GM12878 (cell line): ENCODE results near the gene TEX51. TPM values are rescaled to one million over a fixed set of nuclear protein-coding genes. Genes with fewer than 3 reads are reported as not detected.

Experiments used
- ATAC-seq: fragments of 200-7000 bp; cut with Tn5 transposase; 3 replicates; pipeline ENCODE4 v1.9.1; 2020; ENCODE audit warnings: mild to moderate bottlenecking, moderate library complexity
- BruUV-seq: library from RNA; stranded (reverse); fragments of 400-500 nt; replicated peaks from 2 replicates; lab custom pipeline; 2021; lab: Mats Ljungman, UMichigan
- CTCF ChIA-PET: fragments of 300-600 bp; sonication (Branson Sonifier 250); formaldehyde crosslinking; extraction: SDS; loops from one replicate; lab custom pipeline; 2021; ENCODE audit warnings: inconsistent platforms; lab: Yijun Ruan, JAX
- POLR2A ChIA-PET: fragments of 350-600 bp; formaldehyde crosslinking; extraction: SDS; loops from one replicate; lab custom pipeline; 2021; ENCODE audit warnings: inconsistent platforms; lab: Charles Lee
- RAD21 ChIA-PET: fragments of 300-600 bp; sonication (Branson Sonifier 250); formaldehyde crosslinking; loops from one replicate; lab custom pipeline; 2023; ENCODE audit warnings: antibody characterized with exemption; ENCODE audit not compliant: unreplicated experiment; lab: Charles Lee
- SMC1A ChIA-PET: fragments of 300-600 bp; sonication (Branson Sonifier 250); formaldehyde crosslinking; loops from one replicate; lab custom pipeline; 2023; ENCODE audit not compliant: unreplicated experiment, uncharacterized antibody; lab: Charles Lee
- DNase-seq: peaks from one replicate; pipeline ENCODE4 v3.0.0-alpha.2; 2011; ENCODE audit warnings: low read depth, low spot score
- FAIRE-seq: peaks from 3 replicates; lab custom pipeline; 2011; peaks lifted over from hg19 to GRCh38; lab: Jason Lieb, UNC
- H2AFZ ChIP-seq: 2 replicates; pipeline ENCODE4 v1.6.0; 2011; ENCODE audit warnings: low read depth, low read length, control low read depth; ENCODE audit not compliant: control insufficient read depth
- H3K27ac ChIP-seq: 2 replicates; pipeline ENCODE4 v1.5.1; 2011; ENCODE audit warnings: control low read depth; ENCODE audit not compliant: control insufficient read depth, insufficient read depth
- H3K27me3 ChIP-seq, 2 experiments: replicated peaks in 1 of 2; 2 replicates each; pipeline versions ENCODE4 v1.6.0 to v1.6.1; 2011; ENCODE audit warnings: low read length in 1 of 2; ENCODE audit not compliant: control insufficient read depth in 2 of 2, insufficient read depth in 2 of 2
- H3K36me3 ChIP-seq, 2 experiments: 2 replicates each; pipeline ENCODE4 v1.5.1; 2011; ENCODE audit warnings: low read length in 1 of 2; ENCODE audit not compliant: control insufficient read depth in 2 of 2, insufficient read depth in 2 of 2
- H3K4me1 ChIP-seq: 2 replicates; pipeline ENCODE4 v1.6.1; 2011; ENCODE audit warnings: mild to moderate bottlenecking, low read length, moderate library complexity, mixed read lengths; ENCODE audit not compliant: control insufficient read depth, insufficient read depth
- H3K4me2 ChIP-seq: 2 replicates; pipeline ENCODE4 v1.6.0; 2011; ENCODE audit warnings: control low read depth; ENCODE audit not compliant: control insufficient read depth, insufficient read depth
- H3K4me3 ChIP-seq: fragments of 200-600 bp; sonication (generic); 2 replicates; pipeline ENCODE4 v1.5.1; 2016
- H3K79me2 ChIP-seq: 2 replicates; pipeline ENCODE4 v1.6.0; 2011; ENCODE audit warnings: low read length; ENCODE audit not compliant: control insufficient read depth, insufficient read depth
- H3K9ac ChIP-seq: 2 replicates; pipeline ENCODE4 v1.8.0; 2011; ENCODE audit warnings: low read length, control low read depth, mixed read lengths; ENCODE audit not compliant: control insufficient read depth, insufficient read depth
- H3K9me3 ChIP-seq: replicated peaks from 3 replicates; pipeline ENCODE4 v1.5.1; 2011; ENCODE audit warnings: mild to moderate bottlenecking, low read length; ENCODE audit not compliant: control insufficient read depth, insufficient read depth
- H4K20me1 ChIP-seq: 2 replicates; pipeline ENCODE4 v1.6.0; 2011; ENCODE audit not compliant: control insufficient read depth, insufficient read depth
- BCL3 ChIP-seq: IDR thresholded peaks from 2 replicates; pipeline ENCODE4 v1.6.1; 2011; ENCODE audit warnings: borderline replicate concordance, low read depth, mild to moderate bottlenecking, moderate library complexity, low read length; ENCODE audit not compliant: insufficient read depth, poor library complexity, severe bottlenecking
- EGR1 ChIP-seq, 2 experiments: IDR thresholded peaks; 1 replicate in 1 of 2; 2 replicates in 1 of 2; pipeline ENCODE4 v1.6.1; 2011 to 2012; ENCODE audit warnings: low read depth in 2 of 2, low read length in 2 of 2, borderline replicate concordance in 1 of 2, mild to moderate bottlenecking in 1 of 2, moderate library complexity in 1 of 2
- GATAD2B ChIP-seq: fragments of 450-650 bp; conservative IDR thresholded peaks from 2 replicates; pipeline ENCODE4 v1.6.1; 2017; ENCODE audit warnings: low read depth, mild to moderate bottlenecking, moderate library complexity
- HCFC1 ChIP-seq: fragments of 150-350 bp; IDR thresholded peaks from 2 replicates; pipeline ENCODE4 v1.6.1; 2014; ENCODE audit warnings: low read length
- IRF4 ChIP-seq: IDR thresholded peaks from 2 replicates; pipeline ENCODE4 v1.6.1; 2011; ENCODE audit warnings: low read depth, low read length
- IRF5 ChIP-seq: fragments of 450-650 bp; IDR thresholded peaks from 2 replicates; pipeline ENCODE4 v1.6.1; 2017; ENCODE audit warnings: borderline replicate concordance
- MYC ChIP-seq: IDR thresholded peaks from 2 replicates; pipeline ENCODE4 v1.6.1; 2011; ENCODE audit warnings: mild to moderate bottlenecking, low read length, moderate library complexity, inconsistent platforms; ENCODE audit not compliant: insufficient read depth, insufficient replicate concordance, insufficient read length, severe bottlenecking
- SIX5 ChIP-seq: IDR thresholded peaks from 2 replicates; pipeline ENCODE4 v1.6.1; 2011; ENCODE audit warnings: mild to moderate bottlenecking, low read depth, low read length, moderate library complexity; ENCODE audit not compliant: severe bottlenecking
- SMAD5 ChIP-seq: IDR thresholded peaks from 2 replicates; pipeline ENCODE4 v1.6.1; 2016; ENCODE audit warnings: antibody characterized with exemption, low read depth
- SMC3 ChIP-seq: IDR thresholded peaks from 2 replicates; pipeline ENCODE4 v1.6.1; 2011; ENCODE audit warnings: low read length, improper control_type of control experiment, borderline replicate concordance
- ZNF622 ChIP-seq: fragments of 450-650 bp; IDR thresholded peaks from 2 replicates; pipeline ENCODE4 v1.6.1; 2017; ENCODE audit warnings: mild to moderate bottlenecking, inconsistent platforms
- WGBS: methylation state at CpG from one replicate; pipeline ENCODE4 v1.1.6; 2016; ENCODE audit warnings: low lambda C conversion rate; ENCODE audit not compliant: insufficient replicate concordance, insufficient coverage; ENCODE audit errors: missing lambda C conversion rate; 5-methylcytosine and 5-hydroxymethylcytosine counted together
- in situ Hi-C: fragments of 300-500 bp; cut with MboI; formaldehyde crosslinking; loops from 9 replicates; pipeline ENCODE4 v1.14.3; 2018; ENCODE audit warnings: mixed read lengths
- intact Hi-C: fragments of 100-400 bp; cut with micrococcal nuclease; formaldehyde crosslinking; loops from one replicate; pipeline ENCODE4 v1.14.2; 2022; ENCODE audit not compliant: unreplicated experiment
- polyA plus RNA-seq, 11 experiments: library from polyadenylated mRNA; depleted of rRNA in 4 of 11; unstranded in 6 of 11; stranded (reverse) in 5 of 11; fragments of >200 nt; fragmentation: Nextera tagmentation in 4 of 11; fragmentation: Illumina TruSeq in 1 of 11; extraction: Ambion mirVana in 4 of 11; extraction: Trizol in 1 of 11; gene quantifications; 1 replicate in 1 of 11; 2 replicates in 10 of 11; pipeline versions ENCODE4 v1.2.1 to v1.2.3, GENCODE V29; 2011 to 2016; ENCODE audit warnings: inconsistent platforms in 2 of 11, missing spikeins in 2 of 11, low read depth in 1 of 11
- total RNA-seq, 4 experiments: library from RNA; depleted of rRNA in 3 of 4; stranded (reverse); fragments of >200 nt in 3 of 4; fragmentation: Illumina TruSeq in 1 of 4; extraction: Trizol in 1 of 4; gene quantifications; 2 replicates each; pipeline versions ENCODE4 v1.2.1 to v1.2.3, GENCODE V29; 2013 to 2021

The TEX51 gene
- total and polyA plus RNA-seq, 10 of the 15 experiments (the other 5 are each of a cell fraction or from before 2014, with no cell fraction given): not detected

- TF ChIP-seq EGR1 (IDR thresholded peaks at IDR 0.05; ENCODE audit: borderline replicate concordance in 1 of 2, low read depth in 2 of 2, low read length in 2 of 2): no peak
- no peak for TF ChIP-seq BCL3
- no peak for TF ChIP-seq IRF5
- TF ChIP-seq SIX5: no peak
- TF ChIP-seq SMAD5: no peak
- no peak for TF ChIP-seq ZNF622
- no peak for TF ChIP-seq HCFC1
- no peak for TF ChIP-seq SMC3
- no peak for TF ChIP-seq GATAD2B
- TF ChIP-seq IRF4: no peak
- no peak for TF ChIP-seq MYC
- Histone ChIP-seq H3K36me3 (no peaks in the 10 kb centered on the region), H3K4me3 (no peak overlapping the region), H3K4me1 (no peaks in the 10 kb centered on the region), H2AFZ (no peak overlapping the region), H3K9ac (no peak overlapping the region), H3K4me2 (no peak overlapping the region), H3K27ac (no peak overlapping the region), H3K79me2 (no peaks in the 10 kb centered on the region), H3K27me3 (peaks cover 0 to under 1% of the 10 kb centered on the region in 2 experiments; a peak in 1 of 4 replicates), H4K20me1 (no peaks in the 10 kb centered on the region), H3K9me3 (no peaks in the 10 kb centered on the region)
- no TSS peak for BruUV-seq
- WGBS: 21% methylated on average over 4 of the region's 4 CpGs
- ChIA-PET POLR2A (no interaction called here), RAD21 (no interaction called here), CTCF (no interaction called here), SMC1A (no interaction called here)
- FAIRE-seq (no peak), ATAC-seq (no peak), DNase-seq (no peak)
- in situ Hi-C loops: no loop called here
- intact Hi-C loops: no loop called here
These were observed 2.2 kb upstream of the TEX51 start for GRCh38 chr2:126896471-126896870.
